Heart left ventricle (tissue), 16 donors: ENCODE measurements around the gene APOF. TPM values are rescaled to one million over a fixed set of nuclear protein-coding genes. Genes with fewer than 3 reads are reported as not detected.
"Not testable (repeated sequence)": the region's sequence is repeated elsewhere in the genome, so short reads cannot be mapped to it uniquely, and the experiment has no call there.

ENCODE experiments used
- ATAC-seq, 4 donors: fragments of 200-7000 bp; cut with Tn5 transposase; one replicate each; pipeline ENCODE4 v1.9.1; 2020 to 2022; ENCODE audit warnings: moderate library complexity in 4 of 4, mild to moderate bottlenecking in 3 of 4, moderate number of reproducible peaks in 1 of 4
- DNase-seq, 5 donors: peaks; one replicate each; pipeline ENCODE4 v3.0.0-alpha.2; 2020
- H3K27ac ChIP-seq, 12 donors: fragments of 200-600 bp; sonication (generic) in 4 of 12; one replicate each; pipeline versions ENCODE4 v1.5.0 to v1.8.0; 2016 to 2022; ENCODE audit warnings: mild to moderate bottlenecking in 2 of 12
- H3K27me3 ChIP-seq, 9 donors: fragments of 200-600 bp; sonication (generic) in 2 of 9; one replicate each; pipeline versions ENCODE4 v1.5.1 to v1.8.0; 2016 to 2022; ENCODE audit warnings: mild to moderate bottlenecking in 3 of 9
- H3K36me3 ChIP-seq, 9 donors: fragments of 200-600 bp; sonication (generic) in 2 of 9; one replicate each; pipeline versions ENCODE4 v1.5.0 to v1.8.0; 2018 to 2022; ENCODE audit warnings: mild to moderate bottlenecking in 2 of 9
- H3K4me1 ChIP-seq, 12 donors: fragments of 200-600 bp; sonication (generic) in 4 of 12; one replicate each; pipeline versions ENCODE4 v1.5.0 to v1.8.0; 2016 to 2022; ENCODE audit warnings: mild to moderate bottlenecking in 3 of 12
- H3K4me3 ChIP-seq, 12 donors: fragments of 200-600 bp; sonication (generic) in 4 of 12; one replicate each; pipeline versions ENCODE4 v1.5.0 to v1.8.0; 2017 to 2022; ENCODE audit warnings: mild to moderate bottlenecking in 9 of 12, moderate library complexity in 4 of 12
- H3K9me3 ChIP-seq, 12 donors: fragments of 200-600 bp; sonication (generic) in 4 of 12; one replicate each; pipeline versions ENCODE4 v1.5.0 to v1.8.0; 2016 to 2022; ENCODE audit warnings: mild to moderate bottlenecking in 1 of 12
- POLR2A ChIP-seq, 2 donors: fragments of 450-650 bp; IDR thresholded peaks; one replicate each; pipeline ENCODE4 v1.6.1; 2017; ENCODE audit warnings: antibody characterized with exemption in 2 of 2, mild to moderate bottlenecking in 2 of 2, moderate library complexity in 2 of 2
- WGBS, 4 donors: extraction: QIAGEN DNeasy Blood & Tissue Kit in 2 of 4; methylation state at CpG; one replicate each; pipeline versions ENCODE4 v1.1.5 to v1.1.7; 2013 to 2018; 5-methylcytosine and 5-hydroxymethylcytosine counted together
- intact Hi-C, 10 donors: fragments of 100-400 bp; cut with DNase I; formaldehyde crosslinking; loops; one replicate each; pipeline versions ENCODE4 v1.11.1 to v1.14.2; 2022
- polyA plus RNA-seq, 2 donors: library from polyadenylated mRNA; stranded (reverse); fragments of 200-250 nt; gene quantifications; one replicate each; pipeline ENCODE4 v1.2.3, GENCODE V29; 2013
- total RNA-seq, 9 donors: library from RNA; depleted of rRNA in 2 of 9; stranded (reverse); fragments of >200 nt in 2 of 9; fragmentation: NEBNext Ultra II Directional in 3 of 9; extraction: Animal tissue kit (Norgen Biotek cat#: 25700) in 3 of 9; gene quantifications; one replicate each; pipeline versions ENCODE4 v1.1.0 to v1.2.4, GENCODE V29; 2016 to 2023
- TF ChIP-seq, protein P1 (sequence below), 12 donors: fragments of 200-600 bp; sonication (generic) in 4 of 12; IDR thresholded peaks; one replicate each; pipeline versions ENCODE4 v1.5.0 to v1.8.0; 2018 to 2022; ENCODE audit warnings: antibody characterized with exemption in 12 of 12, mild to moderate bottlenecking in 5 of 12
- donor health status: ischemic (EF 13 %, LVEDD 7.1; RV severe dilation, severe dysfunction).
- donor health status: healthy with polysubstance abuse.
- donor health status: DM: no; HTN: yes; CAD: no.
- donor health status: DM: no; HTN: no; CAD: no.
- donor health status: ischemic (EF 25% LVEDD 6.9; RV normal size, moderate dysfunction).
- donor health status: ischemic (EF 25% LVEDD 5.7; RV mildly dilated, moderate dysfunction).
- donor health status: healthy.
- donor health status: DM: yes; HTN: yes; CAD: no.
- donor health status: ischemic (EF 35%, LVEDD 5.7; RV mildly dilated, moderate dysfunction).
- donor health status: nonischemic (EF 11% LVEDD 7.7; RV severe dilation, severe dysfunction).
- donor health status: DM: yes; HTN: yes; CAD: no.
- donor health status: PGD.
- donor health status: ischemic (EF 29% LVEDD 5.4; RV normal size, mild dysfunction).
- donor health status: nonischemic (EF 23%, LVEDD 6.1; RV moderate dilation, normal function).

The APOF gene
- total and polyA plus RNA-seq, 11 donors = not detected

DNA sequence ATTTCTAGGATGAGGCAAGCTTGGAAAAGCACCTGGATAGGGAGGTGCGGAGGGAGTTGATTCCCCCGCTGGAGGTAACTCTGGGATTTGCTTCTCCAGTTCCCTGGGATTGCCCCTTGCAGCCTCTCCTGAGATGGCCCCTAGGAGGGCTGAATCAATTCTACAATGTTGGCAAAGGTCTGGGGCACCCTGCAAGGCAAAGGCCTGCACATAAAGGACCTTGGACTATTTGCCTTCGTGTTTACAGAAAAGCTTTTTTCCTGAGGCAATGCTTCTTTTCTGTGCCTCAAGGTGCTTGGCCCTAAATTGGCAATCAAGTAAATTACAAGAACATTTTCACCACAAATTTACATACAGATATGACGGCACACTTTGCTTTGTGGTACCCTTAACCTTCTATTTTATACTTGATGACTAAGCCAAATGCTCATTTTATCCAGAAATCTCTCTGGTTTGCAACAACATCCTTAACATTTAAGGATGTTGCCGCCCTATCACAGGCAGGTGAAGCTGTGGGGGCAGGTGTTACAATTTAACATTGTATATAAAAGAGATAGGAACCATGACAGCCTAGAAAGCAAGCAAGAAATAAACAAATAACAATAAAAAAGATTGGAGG is 46.3 kb upstream of the APOF start:
- 92 to 94% (median 93%) methylated on average over 5 of the region's 5 CpGs for WGBS, 4 donors
- H3K36me3 ChIP-seq = no peaks in the 10 kb centered on the region
- H3K9me3 ChIP-seq = no peaks in the 10 kb centered on the region

DNA sequence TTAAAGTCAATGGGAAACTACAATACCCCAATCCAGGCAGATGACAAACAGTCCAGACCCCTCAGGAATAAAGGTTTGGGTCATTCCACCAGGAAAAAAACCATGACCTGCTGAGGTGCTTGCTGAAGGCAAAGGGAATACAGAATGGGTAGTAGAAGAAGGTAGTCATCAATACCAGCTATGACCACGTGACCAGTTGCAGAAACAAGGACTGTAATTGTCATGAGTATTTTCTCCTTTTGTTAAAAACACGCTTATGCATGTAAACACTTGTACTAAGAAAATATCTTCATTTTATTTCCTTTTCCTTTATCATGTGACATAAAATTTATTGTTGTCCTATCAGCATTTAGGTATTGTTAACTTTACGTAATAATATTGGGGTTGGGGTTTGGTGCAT is 41.6 kb upstream of the APOF start:
- H3K9me3 ChIP-seq, DNase-seq, intact Hi-C loops, ATAC-seq, H3K36me3 ChIP-seq, H3K4me3 ChIP-seq, H3K27ac ChIP-seq, H3K27me3 ChIP-seq, H3K4me1 ChIP-seq: not testable (repeated sequence)
- 57 to 95% (median 90%) methylated on average over 3 of the region's 3 CpGs for WGBS, 4 donors

More for the DNA sequence above, 46.3 kb upstream of the APOF start:
- H3K27ac ChIP-seq = no peak overlapping the region
- H3K4me1 ChIP-seq = no peaks in the 10 kb centered on the region
- ATAC-seq (no peak), DNase-seq (no peak)
- intact Hi-C loops = no loop called here
- no peak overlapping the region for H3K4me3 ChIP-seq
- TF ChIP-seq POLR2A (IDR thresholded peaks at IDR 0.05) = no peak
- TF ChIP-seq, protein P1, sequence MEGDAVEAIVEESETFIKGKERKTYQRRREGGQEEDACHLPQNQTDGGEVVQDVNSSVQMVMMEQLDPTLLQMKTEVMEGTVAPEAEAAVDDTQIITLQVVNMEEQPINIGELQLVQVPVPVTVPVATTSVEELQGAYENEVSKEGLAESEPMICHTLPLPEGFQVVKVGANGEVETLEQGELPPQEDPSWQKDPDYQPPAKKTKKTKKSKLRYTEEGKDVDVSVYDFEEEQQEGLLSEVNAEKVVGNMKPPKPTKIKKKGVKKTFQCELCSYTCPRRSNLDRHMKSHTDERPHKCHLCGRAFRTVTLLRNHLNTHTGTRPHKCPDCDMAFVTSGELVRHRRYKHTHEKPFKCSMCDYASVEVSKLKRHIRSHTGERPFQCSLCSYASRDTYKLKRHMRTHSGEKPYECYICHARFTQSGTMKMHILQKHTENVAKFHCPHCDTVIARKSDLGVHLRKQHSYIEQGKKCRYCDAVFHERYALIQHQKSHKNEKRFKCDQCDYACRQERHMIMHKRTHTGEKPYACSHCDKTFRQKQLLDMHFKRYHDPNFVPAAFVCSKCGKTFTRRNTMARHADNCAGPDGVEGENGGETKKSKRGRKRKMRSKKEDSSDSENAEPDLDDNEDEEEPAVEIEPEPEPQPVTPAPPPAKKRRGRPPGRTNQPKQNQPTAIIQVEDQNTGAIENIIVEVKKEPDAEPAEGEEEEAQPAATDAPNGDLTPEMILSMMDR (IDR thresholded peaks at IDR 0.05) = no peak
- no peaks in the 10 kb centered on the region for H3K27me3 ChIP-seq

- H3K36me3 ChIP-seq, ATAC-seq, H3K4me3 ChIP-seq, H3K27ac ChIP-seq, DNase-seq, intact Hi-C loops, H3K4me1 ChIP-seq, H3K27me3 ChIP-seq: not testable (repeated sequence)
- H3K9me3 ChIP-seq = peaks cover 0 to 18% (median 9%) of the 10 kb centered on the region in 12 donors
Observed at GRCh38 chr12:56401612-56402011, 39.0 kb upstream of the APOF start.

GRCh38 chr12:56401125-56401524 is 38.5 kb upstream of the APOF start:
- ATAC-seq, H3K4me3 ChIP-seq, DNase-seq, intact Hi-C loops, H3K36me3 ChIP-seq, H3K27ac ChIP-seq, H3K27me3 ChIP-seq, H3K4me1 ChIP-seq: not testable (repeated sequence)
- 94 to 95% (median 94%) methylated on average over 1 to 2 of the region's 3 CpGs for WGBS, 4 donors
- peaks cover 0 to 18% (median 9%) of the 10 kb centered on the region in 12 donors for H3K9me3 ChIP-seq

DNA sequence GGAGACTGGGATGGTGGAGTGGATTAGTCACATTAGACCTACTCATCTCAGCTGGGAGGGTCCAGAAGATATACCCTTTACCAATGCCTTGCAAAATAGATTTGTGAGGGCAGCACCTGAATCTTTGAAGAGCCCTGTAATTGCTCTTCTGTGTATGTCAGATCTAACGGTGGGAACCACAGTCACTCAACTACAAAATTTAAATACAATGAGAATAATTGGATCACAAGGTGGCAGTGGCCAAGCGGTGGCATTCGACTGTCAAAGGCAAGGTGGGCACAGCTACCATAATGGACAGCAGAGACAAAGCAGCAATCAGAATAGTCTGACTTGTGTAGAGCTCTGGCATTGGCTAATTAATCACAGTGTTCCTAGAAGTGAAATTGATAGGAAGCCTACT is 36.8 kb upstream of the APOF start:
- H3K4me1 ChIP-seq, intact Hi-C loops, DNase-seq, H3K27ac ChIP-seq, H3K27me3 ChIP-seq, H3K4me3 ChIP-seq, H3K36me3 ChIP-seq, ATAC-seq: not testable (repeated sequence)
- WGBS, 4 donors = 85 to 90% (median 87%) methylated on average over 3 of the region's 3 CpGs
- peaks cover 0 to 18% (median 9%) of the 10 kb centered on the region in 12 donors for H3K9me3 ChIP-seq

DNA sequence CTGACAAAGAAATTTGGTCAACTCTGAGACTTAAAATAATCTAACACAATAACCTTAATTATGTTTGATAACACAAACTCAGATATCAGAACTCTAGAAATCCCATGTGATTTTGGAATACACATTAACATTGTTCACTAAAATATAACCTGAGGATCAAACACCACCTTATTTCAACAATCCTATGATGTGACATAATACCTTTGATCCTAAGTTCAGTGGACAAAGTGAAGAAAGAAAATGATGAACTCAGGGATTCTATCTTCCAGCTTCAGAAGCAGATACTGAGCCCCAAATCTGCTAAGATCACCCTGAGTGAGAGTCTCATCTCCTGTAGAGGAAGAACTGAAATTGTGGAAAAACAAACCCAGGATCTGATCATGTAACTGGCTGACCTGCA is 35.7 kb upstream of the APOF start:
- Histone ChIP-seq H3K4me1 (no peaks in the 10 kb centered on the region), H3K9me3 (peaks cover 0 to 18% (median 9%) of the 10 kb centered on the region in 12 donors), H3K4me3 (no peak overlapping the region), H3K27me3 (no peaks in the 10 kb centered on the region), H3K36me3 (no peaks in the 10 kb centered on the region), H3K27ac (no peak overlapping the region)
- DNase-seq (no peak), ATAC-seq (no peak)
- intact Hi-C loops = no loop called here
- TF ChIP-seq, protein P1 (IDR thresholded peaks at IDR 0.05) = no peak
- no peak for TF ChIP-seq POLR2A (IDR thresholded peaks at IDR 0.05)
